Keratinocyte (primary cell): ENCODE measurements around the gene NDUFA9. TPM values are rescaled to one million over a fixed set of nuclear protein-coding genes. Genes with fewer than 3 reads are reported as not detected.

Experiments used
- DNase-seq: peaks from one replicate; pipeline ENCODE4 v3.0.0-alpha.2; 2011; ENCODE audit warnings: low read depth, missing footprints, low spot score
- FAIRE-seq: peaks from 2 replicates; lab custom pipeline; 2011; peaks lifted over from hg19 to GRCh38; lab: Jason Lieb, UNC
- H2AFZ ChIP-seq: 2 replicates; pipeline ENCODE4 v1.6.0; 2012; ENCODE audit warnings: low read length, control low read depth, inconsistent platforms; ENCODE audit not compliant: control insufficient read depth
- H3K27ac ChIP-seq: 2 replicates; pipeline ENCODE4 v1.5.1; 2011; ENCODE audit warnings: low read length; ENCODE audit not compliant: control insufficient read depth, insufficient read depth
- H3K27me3 ChIP-seq: 3 replicates; pipeline ENCODE4 v1.6.0; 2011; ENCODE audit warnings: low read length; ENCODE audit not compliant: control insufficient read depth, insufficient read depth; ENCODE audit errors: extremely low read depth
- H3K36me3 ChIP-seq, 2 experiments: 2 replicates in 1 of 2; 3 replicates in 1 of 2; pipeline ENCODE4 v1.5.1; 2011; ENCODE audit warnings: low read length in 2 of 2, mild to moderate bottlenecking in 1 of 2; ENCODE audit not compliant: control insufficient read depth in 2 of 2, insufficient read depth in 2 of 2; ENCODE audit errors: extremely low read depth in 1 of 2
- H3K4me1 ChIP-seq: 3 replicates; pipeline ENCODE4 v1.5.1; 2011; ENCODE audit warnings: low read length; ENCODE audit not compliant: control insufficient read depth, insufficient read depth; ENCODE audit errors: extremely low read depth
- H3K4me2 ChIP-seq: 3 replicates; pipeline ENCODE4 v1.6.0; 2011; ENCODE audit warnings: low read depth, low read length; ENCODE audit not compliant: control insufficient read depth, insufficient read depth; ENCODE audit errors: extremely low read depth
- H3K4me3 ChIP-seq, 3 experiments: fragments of 200-600 bp in 1 of 3; sonication (generic) in 1 of 3; 2 replicates in 2 of 3; 3 replicates in 1 of 3; pipeline ENCODE4 v1.5.1; 2011 to 2016; ENCODE audit warnings: low read length in 3 of 3, mild to moderate bottlenecking in 3 of 3, control low read depth in 2 of 3, inconsistent platforms in 1 of 3, low read depth in 1 of 3, mixed read lengths in 1 of 3, mixed run types in 1 of 3, moderate library complexity in 1 of 3; ENCODE audit not compliant: control insufficient read depth in 2 of 3, insufficient read depth in 2 of 3; ENCODE audit errors: extremely low read depth in 1 of 3
- H3K79me2 ChIP-seq: 2 replicates; pipeline ENCODE4 v1.6.0; 2012; ENCODE audit warnings: low read length; ENCODE audit not compliant: control insufficient read depth, insufficient read depth
- H3K9ac ChIP-seq: 3 replicates; pipeline ENCODE4 v1.6.0; 2011; ENCODE audit warnings: low read length; ENCODE audit not compliant: control insufficient read depth, insufficient read depth; ENCODE audit errors: extremely low read depth
- H3K9me1 ChIP-seq: 3 replicates; pipeline ENCODE4 v1.6.0; 2011; ENCODE audit warnings: low read length; ENCODE audit not compliant: control insufficient read depth, insufficient read depth; ENCODE audit errors: extremely low read depth
- H3K9me3 ChIP-seq: 2 replicates; pipeline ENCODE4 v1.5.1; 2012; ENCODE audit warnings: low read depth, low read length; ENCODE audit not compliant: control insufficient read depth
- H4K20me1 ChIP-seq: 3 replicates; pipeline ENCODE4 v1.6.0; 2011; ENCODE audit warnings: low read length; ENCODE audit not compliant: control insufficient read depth, insufficient read depth; ENCODE audit errors: extremely low read depth
- CTCF ChIP-seq, 3 experiments: IDR thresholded peaks in 1 of 3; conservative IDR thresholded peaks in 1 of 3; optimal IDR thresholded peaks in 1 of 3; 2 replicates in 2 of 3; 3 replicates in 1 of 3; pipeline versions ENCODE3 to v1.5.1; 2011; ENCODE audit warnings: low read length in 3 of 3, mild to moderate bottlenecking in 3 of 3, moderate library complexity in 2 of 3, control low read depth in 1 of 3, inconsistent platforms in 1 of 3; ENCODE audit not compliant: insufficient read depth in 2 of 3; ENCODE audit errors: extremely low read depth in 1 of 3
- EZH2 ChIP-seq: IDR thresholded peaks from one replicate; pipeline ENCODE4 v1.6.1; 2012; ENCODE audit warnings: inconsistent platforms, mild to moderate bottlenecking, low read length, moderate library complexity
- dilution Hi-C: fragments of 300-500 bp; cut with MboI; formaldehyde crosslinking; loops from one replicate; pipeline ENCODE4 v1.7.0; 2020; ENCODE audit warnings: low sequenced_read_pairs; ENCODE audit not compliant: extremely low pct_ligation_motif_present
- polyA plus RNA-seq, 5 experiments: library from polyadenylated mRNA; depleted of rRNA in 3 of 5; stranded (reverse) in 3 of 5; stranded (forward) in 1 of 5; unstranded in 1 of 5; fragments of >200 nt; gene quantifications; 1 replicate in 1 of 5; 2 replicates in 3 of 5; 3 replicates in 1 of 5; pipeline versions ENCODE4 v1.2.1 to v1.2.3, GENCODE V29; 2011 to 2012; ENCODE audit warnings: missing spikeins in 2 of 5, low read depth in 1 of 5, low replicate concordance in 1 of 5

Gene NDUFA9
- polyA plus RNA-seq, 1 donor (not counting 4 experiments of a cell fraction or from before 2014, with no cell fraction given): 84.6 TPM

- H2AFZ ChIP-seq: no peak overlapping the region
- TF ChIP-seq CTCF (optimal IDR thresholded peaks at IDR 0.05 in 1 of 3, IDR thresholded peaks at IDR 0.05 in 1 of 3, conservative IDR thresholded peaks at IDR 0.05 in 1 of 3; ENCODE audit: extremely low read depth in 1 of 3, insufficient read depth in 2 of 3, low read length in 3 of 3) (no peak), EZH2 (no peak)
- DNase-seq (no peak), FAIRE-seq (no peak)
- H4K20me1 ChIP-seq: no peaks in the 10 kb centered on the region
- H3K4me3 ChIP-seq: no peak overlapping the region
- H3K79me2 ChIP-seq: no peaks in the 10 kb centered on the region
- no peak overlapping the region for H3K4me2 ChIP-seq
- H3K9me1 ChIP-seq: no peaks in the 10 kb centered on the region
- no peaks in the 10 kb centered on the region for H3K27me3 ChIP-seq
- H3K9ac ChIP-seq: no peak overlapping the region
- H3K27ac ChIP-seq: peak overlapping the region; percentile 32
- no peaks in the 10 kb centered on the region for H3K9me3 ChIP-seq
- peaks cover 21 to 31% of the 10 kb centered on the region in 2 experiments for H3K36me3 ChIP-seq
- no peaks in the 10 kb centered on the region for H3K4me1 ChIP-seq
- dilution Hi-C loops: no loop called here
Measured at GRCh38 chr12:4663971-4664505, 15.1 kb downstream of the NDUFA9 start.

GRCh38 chr12:4665236-4665635 lies 16.3 kb downstream of the NDUFA9 start:
- no peaks in the 10 kb centered on the region for H3K79me2 ChIP-seq
- no peak overlapping the region for H3K4me2 ChIP-seq
- H3K9me1 ChIP-seq: no peaks in the 10 kb centered on the region
- no peak overlapping the region for H3K27ac ChIP-seq
- no peak for FAIRE-seq
- TF ChIP-seq CTCF (optimal IDR thresholded peaks at IDR 0.05 in 1 of 3, IDR thresholded peaks at IDR 0.05 in 1 of 3, conservative IDR thresholded peaks at IDR 0.05 in 1 of 3; ENCODE audit: extremely low read depth in 1 of 3, insufficient read depth in 2 of 3, low read length in 3 of 3) (no peak), EZH2 (no peak)
- no peaks in the 10 kb centered on the region for H4K20me1 ChIP-seq
- H3K9ac ChIP-seq: no peak overlapping the region
- peaks cover 15 to 23% of the 10 kb centered on the region in 2 experiments for H3K36me3 ChIP-seq
- dilution Hi-C loops: no loop called here
- no peak overlapping the region for H3K4me3 ChIP-seq
- no peak overlapping the region for H2AFZ ChIP-seq
- no peak for DNase-seq
- H3K9me3 ChIP-seq: no peaks in the 10 kb centered on the region
- no peaks in the 10 kb centered on the region for H3K4me1 ChIP-seq
- H3K27me3 ChIP-seq: no peaks in the 10 kb centered on the region
